Loucy (cell line): ENCODE results near the gene IL34.

Experiments
- EZH2phosphoT487 ChIP-seq: fragments of 200-600 bp; IDR thresholded peaks from 2 replicates; pipeline ENCODE4 v1.6.1; 2018; ENCODE audit warnings: antibody characterized with exemption, mild to moderate bottlenecking, moderate library complexity, borderline replicate concordance
- TF ChIP-seq, protein P1 (sequence below): fragments of 200-600 bp; sonication (generic); conservative IDR thresholded peaks from 2 replicates; pipeline ENCODE4 v1.5.1; 2014; ENCODE audit warnings: mild to moderate bottlenecking, antibody characterized with exemption, low read length

DNA sequence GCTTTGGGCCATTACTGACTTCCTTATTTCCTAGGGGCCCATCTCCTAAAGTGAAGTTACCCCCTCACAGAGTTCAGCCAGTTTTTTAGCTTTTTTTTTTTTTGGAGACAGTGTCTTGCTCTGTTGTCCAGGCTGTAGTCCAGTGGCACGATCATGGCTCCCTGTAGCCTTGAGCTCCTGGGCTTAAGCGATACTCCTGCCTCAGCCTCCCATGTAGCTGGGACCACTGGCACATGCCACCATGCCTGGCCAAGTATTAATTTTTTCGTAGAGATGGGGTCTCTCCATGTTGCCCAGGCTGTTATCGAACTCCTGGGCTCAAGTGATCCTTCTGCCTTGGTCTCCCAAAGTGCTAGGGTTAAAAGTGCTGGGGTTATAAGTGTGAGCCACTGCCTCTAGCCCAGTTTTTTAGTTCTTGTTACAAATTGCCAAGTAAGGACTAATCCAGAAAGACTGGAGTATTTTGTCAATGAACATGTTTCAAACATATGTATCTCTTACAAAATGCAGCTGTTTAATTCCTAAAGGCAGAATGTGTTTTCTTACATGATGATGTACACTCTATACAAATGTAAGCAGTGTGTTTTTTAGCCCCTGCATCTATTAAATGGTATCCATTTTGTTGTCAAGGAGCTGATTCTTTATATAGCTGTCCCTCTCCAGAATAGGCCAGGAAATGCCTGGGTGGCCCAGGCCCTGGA, 49.1 kb upstream of the IL34 start:
- TF ChIP-seq, protein P1, sequence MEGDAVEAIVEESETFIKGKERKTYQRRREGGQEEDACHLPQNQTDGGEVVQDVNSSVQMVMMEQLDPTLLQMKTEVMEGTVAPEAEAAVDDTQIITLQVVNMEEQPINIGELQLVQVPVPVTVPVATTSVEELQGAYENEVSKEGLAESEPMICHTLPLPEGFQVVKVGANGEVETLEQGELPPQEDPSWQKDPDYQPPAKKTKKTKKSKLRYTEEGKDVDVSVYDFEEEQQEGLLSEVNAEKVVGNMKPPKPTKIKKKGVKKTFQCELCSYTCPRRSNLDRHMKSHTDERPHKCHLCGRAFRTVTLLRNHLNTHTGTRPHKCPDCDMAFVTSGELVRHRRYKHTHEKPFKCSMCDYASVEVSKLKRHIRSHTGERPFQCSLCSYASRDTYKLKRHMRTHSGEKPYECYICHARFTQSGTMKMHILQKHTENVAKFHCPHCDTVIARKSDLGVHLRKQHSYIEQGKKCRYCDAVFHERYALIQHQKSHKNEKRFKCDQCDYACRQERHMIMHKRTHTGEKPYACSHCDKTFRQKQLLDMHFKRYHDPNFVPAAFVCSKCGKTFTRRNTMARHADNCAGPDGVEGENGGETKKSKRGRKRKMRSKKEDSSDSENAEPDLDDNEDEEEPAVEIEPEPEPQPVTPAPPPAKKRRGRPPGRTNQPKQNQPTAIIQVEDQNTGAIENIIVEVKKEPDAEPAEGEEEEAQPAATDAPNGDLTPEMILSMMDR: no peak
- TF ChIP-seq EZH2phosphoT487: no peak
